NCI-H446 (cell line): ENCODE results near the gene TOX2.

Source experiments
- DNase-seq, 2 experiments: peaks; one replicate each; lab custom pipeline; 2025; lab: John Stamatoyannopoulos, UW

TOX2 gene

GRCh38 chr20:44080646-44081267 is 166.1 kb downstream of the TOX2 start:
- DNase-seq = peak; percentile 37 to 78

DNA sequence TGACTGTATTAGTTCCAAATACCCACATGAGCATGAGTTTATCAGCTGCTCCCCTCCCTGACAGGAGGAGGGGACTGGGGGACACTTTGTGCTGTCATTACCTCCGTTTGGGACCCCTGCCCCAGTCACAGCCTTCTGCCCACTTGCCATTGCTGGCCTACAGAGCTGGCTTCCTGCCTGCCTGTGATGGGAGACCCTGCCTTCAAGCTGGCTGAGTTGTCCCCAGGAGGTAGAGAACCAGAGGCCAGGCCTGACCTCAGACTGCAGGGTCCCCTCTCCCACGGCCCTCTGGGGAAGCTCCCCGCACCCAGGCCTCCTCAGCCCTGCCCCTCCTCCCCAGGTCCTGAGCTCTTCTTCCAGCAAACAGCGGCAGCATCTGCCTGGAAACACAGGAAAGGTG is 166.8 kb downstream of the TOX2 start:
- DNase-seq = no peak

DNA sequence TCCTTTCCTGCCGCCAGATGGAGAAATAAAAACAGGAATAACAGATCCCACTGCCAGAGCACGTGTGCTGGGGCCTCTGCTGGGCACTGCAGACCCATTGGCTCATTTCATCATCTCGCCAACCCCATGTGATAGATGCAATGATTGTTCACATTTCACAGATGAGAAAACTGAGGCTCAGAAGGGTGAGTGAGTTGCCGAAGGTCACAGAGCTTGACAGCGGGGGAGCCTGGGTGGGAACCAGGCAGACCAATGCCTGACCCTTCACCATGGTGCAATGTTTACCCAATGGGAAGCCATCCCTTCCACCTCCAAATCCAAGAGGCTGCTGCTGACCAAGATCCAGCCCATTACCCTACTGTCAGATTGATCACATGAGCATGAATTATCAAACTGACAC is 167.2 kb downstream of the TOX2 start:
- DNase-seq = no peak

DNA sequence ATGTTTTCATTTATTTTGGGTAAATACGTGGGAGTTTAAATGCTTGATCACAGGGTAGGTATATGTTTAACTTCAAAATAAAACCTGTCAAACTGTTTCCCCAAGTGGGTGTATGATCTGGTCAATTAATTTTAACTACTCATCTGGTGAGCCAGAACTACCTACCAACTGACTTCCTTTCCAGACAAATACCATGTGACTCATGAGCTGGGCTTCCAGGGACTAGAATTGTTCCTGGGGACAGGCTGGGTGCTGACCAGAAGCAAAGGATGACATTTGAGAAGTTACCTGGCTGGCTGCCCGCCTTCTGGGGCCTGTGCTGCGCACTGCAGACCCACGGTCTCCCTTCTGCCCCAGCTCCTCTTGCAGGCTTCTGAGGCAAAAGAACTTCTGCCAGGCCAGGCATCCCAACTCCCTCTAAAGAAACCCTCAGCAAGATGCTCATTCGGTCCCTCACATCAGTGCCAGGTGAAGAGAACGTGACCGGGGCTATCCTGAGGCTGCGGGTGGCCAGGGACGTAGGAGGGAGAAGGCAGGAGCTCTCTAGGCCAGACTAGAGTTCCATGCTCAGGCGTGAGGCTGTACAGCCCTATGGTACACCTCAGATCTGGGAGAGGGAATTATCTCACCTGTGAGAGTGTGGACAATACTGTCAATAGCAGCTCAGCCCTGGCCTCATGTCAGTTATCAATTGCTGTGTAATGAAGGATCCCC is 168.7 kb downstream of the TOX2 start:
- peak in 1 of 2 experiments; percentile 16 for DNase-seq

GRCh38 chr20:44084439-44084838 is 169.8 kb downstream of the TOX2 start:
- no peak for DNase-seq

DNA sequence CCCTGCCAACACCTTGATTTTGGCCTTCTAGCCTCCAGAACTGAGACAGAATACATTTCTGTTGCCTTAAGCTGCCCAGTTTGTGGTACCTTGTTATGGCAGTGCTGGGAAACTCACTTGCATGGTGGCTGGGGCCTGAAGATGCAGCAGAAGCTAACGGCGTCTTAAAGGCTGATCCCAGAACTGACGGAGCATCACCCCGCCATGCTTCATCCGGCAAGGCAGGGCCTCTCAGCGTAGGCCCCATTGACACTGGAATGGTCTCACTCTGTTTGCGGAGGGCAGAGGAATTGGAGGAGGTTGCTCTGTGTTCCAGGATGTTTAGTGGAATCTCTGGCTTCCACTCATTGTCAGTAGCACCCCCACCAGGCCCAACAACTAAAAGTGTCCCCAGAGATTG is 170.2 kb downstream of the TOX2 start:
- no peak for DNase-seq

DNA sequence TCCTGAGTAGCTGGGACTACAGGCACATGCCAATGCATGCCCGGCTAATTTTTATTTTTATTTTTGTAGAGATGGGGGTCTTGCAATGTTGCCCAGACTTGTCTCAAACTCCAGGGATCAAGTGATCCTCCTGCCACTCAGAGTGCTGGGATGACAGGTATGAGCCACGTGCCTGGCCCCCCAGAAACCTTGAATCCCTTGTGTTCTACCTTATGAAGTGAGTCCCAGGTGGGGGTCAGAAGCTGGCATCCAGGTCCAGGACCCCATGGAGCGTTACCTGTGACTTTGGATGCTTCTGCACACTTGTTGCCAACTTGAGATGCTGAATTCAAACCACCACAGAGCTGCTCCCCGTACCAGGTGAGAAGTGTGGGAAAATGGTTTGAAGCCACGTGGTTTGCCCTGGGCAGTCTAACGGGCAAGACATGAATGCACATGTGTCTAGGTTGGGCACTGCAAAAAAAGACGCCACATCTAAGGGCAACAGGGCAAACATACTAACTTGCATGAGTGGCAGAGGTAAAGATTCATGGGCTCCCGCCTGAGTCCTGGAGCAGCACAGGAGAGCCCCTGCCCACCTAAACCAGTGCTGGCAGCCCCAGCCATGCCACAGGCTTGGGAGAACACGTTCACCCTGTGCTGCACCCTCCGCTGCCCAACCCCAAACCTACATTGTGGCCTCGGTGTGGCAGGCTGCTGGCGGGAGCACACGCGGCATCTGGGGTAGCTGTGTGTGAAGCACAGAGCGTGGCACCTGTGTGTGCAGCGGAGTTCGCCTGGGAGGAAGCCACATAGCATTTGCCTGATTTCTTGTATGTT is 171.2 kb downstream of the TOX2 start:
- DNase-seq = no peak

DNA sequence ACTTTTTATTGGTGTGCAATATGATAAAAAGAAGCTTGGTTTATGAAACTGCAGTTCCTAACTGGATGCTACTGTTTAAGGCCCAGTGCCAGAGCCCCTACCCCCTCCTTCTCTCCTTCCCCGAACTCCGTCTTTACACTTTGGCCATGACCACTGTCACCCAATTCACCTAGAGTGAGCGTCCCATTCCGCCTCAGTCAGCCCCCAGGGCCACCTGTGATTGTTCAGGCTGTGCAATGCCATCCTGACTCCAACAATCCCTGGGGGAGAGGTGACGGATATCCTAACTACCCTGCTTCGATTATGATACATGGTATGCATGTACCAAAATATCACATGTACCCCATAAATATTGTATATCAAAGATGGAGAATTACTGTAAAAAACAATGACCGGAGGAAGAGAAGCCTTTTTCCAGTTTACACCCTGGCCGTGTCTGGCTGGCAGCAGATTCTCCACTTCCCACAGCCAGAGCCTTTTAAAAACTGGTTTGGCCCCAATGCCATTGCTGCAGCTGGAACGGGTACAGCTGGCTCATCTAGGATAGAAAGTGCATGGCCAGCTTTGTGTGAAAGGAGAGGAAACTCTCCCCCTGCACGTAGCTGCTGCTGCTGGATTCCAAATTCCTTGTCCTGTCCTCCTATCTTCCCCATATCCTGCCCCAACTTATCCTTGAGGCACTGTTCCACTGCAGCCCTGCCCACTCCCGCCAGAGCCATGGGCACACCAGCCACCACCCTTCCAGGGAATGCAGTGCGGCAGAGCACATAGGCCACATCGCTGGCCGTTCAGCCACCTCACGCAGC is 172.6 kb downstream of the TOX2 start:
- no peak for DNase-seq

GRCh38 chr20:44087857-44088120 is 173.1 kb downstream of the TOX2 start:
- DNase-seq = no peak

DNA sequence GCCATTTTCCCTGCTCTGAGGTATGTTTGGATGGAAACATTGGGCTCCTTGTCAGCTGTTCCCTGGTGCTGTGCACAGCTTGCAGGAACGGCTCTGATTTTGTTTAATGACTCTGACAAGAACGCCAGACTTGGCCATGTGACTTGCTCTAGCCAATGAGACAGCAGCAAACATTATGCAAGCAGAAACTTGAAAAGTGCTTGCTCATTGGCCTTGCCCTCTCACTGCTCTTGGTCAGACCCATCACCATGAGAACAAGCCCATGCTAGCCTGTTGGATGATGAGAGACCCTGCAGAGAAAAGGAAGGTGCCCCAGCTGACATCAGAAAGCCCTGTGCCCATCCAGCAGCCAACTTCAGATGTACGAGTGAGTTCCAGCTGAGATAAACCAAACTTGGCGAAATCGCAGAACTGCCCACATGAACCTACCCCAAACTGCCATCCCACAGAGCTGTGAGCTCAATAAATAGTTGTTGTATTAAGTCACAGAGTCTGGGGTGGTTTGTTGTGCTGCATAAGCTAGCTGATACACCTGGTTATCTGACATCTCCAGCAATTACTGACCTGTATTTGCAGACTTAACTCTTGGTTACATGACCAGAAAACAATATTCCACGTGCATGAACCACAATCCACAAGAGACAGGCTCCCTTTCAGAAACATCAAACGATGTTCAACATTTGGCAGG is 175.5 kb downstream of the TOX2 start:
- peak; percentile 41 to 75 for DNase-seq

DNA sequence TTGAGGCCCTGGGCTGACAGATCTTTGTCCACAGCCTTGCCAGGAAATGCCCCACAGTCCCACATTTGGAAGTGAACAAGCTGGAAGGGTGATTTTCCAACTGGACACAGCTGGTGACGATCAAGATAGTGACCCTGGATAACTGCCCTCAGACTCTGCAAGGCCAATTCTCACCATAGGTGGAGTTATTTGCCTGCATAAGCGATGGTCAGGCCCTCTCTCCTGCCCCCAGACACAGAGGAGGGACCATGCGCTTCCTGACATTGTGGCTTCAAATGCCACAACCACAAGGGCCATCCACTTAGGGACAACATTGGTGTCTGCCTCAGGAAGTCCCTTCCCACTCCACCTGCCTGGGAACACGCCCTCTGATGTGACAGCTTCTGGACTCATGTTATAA is 176.4 kb downstream of the TOX2 start:
- DNase-seq = no peak

DNA sequence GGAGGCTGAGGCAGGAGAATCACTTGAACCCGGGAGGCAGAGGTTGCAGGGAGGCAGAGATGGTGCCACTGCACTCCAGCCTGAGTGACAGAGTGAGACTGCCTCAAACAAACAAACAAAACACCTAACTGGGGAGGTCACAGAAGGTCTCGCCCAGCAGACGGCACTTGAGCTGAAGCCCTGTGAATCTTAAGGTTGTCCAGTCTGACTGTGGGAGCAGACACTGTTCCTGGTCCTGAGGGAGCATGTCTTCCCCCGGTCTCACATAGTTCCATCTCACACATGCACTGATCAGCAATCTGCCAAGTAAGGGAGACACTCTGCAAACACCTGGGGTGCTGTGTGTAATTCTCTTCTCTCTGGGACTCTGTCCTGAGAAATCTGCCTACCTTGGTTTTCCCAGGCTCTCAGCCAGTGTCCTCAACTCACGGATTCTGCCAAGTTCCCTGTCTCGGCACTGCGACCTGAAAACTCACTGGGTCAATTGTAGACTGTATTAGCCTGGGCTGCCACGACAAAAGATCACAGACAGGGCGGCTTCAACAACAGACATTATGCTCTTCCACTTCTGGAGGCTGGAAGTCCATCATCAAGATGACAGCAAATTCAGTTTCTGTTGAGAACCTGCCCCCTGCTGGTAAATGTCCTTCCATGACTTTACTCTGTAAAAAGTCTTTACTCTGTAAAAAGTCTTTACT is 178.0 kb downstream of the TOX2 start:
- DNase-seq = peak in 1 of 2 experiments; percentile 30

GRCh38 chr20:44093249-44093582 is 178.6 kb downstream of the TOX2 start:
- no peak for DNase-seq

DNA sequence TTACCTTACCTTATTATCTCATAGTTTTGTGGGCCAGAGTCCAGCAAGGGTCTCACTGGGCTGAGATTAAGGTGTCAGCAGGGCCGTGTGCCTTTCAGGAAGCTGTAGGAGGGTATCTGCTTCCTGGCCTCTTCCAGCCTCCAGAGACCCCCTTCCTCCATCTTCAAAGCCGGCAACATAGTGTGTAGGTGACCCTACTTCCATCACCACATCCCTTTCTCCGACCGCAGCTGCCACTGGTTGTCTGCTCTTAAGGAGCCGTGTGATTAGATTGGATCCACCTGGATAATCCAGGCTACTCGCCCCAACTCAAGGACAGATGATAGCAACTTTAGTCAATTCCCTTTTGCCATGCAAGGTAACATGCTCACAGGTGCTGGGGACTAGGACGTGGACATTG is 181.2 kb downstream of the TOX2 start:
- no peak for DNase-seq

GRCh38 chr20:44097521-44098255 is 183.0 kb downstream of the TOX2 start:
- DNase-seq = no peak

- no peak for DNase-seq
These were observed 183.6 kb downstream of the TOX2 start for GRCh38 chr20:44098256-44098630.

DNA sequence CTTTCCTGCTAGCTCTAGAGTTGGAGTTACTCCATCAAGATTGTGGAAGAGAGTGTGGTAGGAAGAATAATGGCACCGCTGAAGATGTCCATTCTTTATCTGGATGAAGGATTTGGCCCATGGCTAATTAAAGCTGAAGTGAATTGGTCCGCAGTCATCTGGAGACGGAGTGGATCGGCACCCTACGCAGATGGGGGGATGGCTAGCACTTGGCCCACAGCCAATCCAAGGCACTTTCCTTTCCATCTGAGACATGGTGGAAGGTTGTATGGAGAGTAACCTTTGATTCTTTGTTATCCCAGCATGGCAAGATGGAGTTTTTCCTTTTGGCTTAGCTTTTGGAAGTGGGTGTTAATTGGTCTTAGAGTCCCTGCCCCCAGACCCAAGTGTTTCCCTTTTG is 184.0 kb downstream of the TOX2 start:
- DNase-seq = no peak

GRCh38 chr20:44099832-44100231 is 185.2 kb downstream of the TOX2 start:
- no peak for DNase-seq

GRCh38 chr20:44102582-44102981 is 187.9 kb downstream of the TOX2 start:
- DNase-seq = no peak

DNA sequence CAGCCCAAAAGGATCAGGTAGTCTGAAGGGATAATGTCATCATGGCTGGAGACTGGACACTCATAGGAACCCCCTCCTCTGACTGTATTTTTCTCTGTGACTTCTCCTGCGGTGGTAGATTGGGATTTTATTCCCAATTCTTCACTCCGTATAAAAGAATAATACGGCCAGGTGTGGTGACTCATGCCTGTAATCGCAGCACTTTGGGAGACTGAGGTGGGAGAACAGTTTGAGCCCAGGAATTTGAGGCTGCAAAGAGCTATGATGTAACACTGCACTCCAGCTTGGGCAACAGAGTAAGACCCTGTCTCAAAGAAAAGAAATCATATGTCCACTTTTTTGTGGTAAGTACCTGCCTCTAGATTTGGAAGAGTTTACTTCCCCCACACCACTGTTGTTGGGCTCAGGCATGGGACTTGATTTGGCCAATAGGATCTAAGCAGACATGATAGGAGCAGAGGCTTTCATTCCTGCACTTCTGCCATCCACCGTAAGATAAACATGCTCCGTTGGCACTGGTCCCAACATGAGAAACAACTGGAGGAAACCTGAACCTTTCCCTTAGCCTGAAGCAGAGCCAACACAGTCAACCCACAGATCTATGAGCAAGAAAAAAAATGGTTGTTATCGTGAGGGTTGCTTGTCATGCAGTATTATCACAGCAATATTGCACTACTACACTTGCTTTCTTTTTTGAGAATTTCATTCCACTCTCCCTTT is 190.3 kb downstream of the TOX2 start:
- no peak for DNase-seq
